Measurements from ENCODE around the gene P2RX5.

GRCh38 chr17:3719265-3719664 is 23.3 kb upstream of the P2RX5 start:
- no peak for TF ChIP-seq CTCF (IDR thresholded peaks at IDR 0.05; ENCODE audit: insufficient read depth, low read length, poor library complexity, severe bottlenecking)
- no peak for TF ChIP-seq EZH2phosphoT487 (conservative IDR thresholded peaks at IDR 0.05; ENCODE audit: low read length)
